SK-N-SH (cell line): ENCODE measurements around the gene ZXDC.

Experiments used
- GATA2 ChIP-seq: sonication (generic); formaldehyde crosslinking; IDR thresholded peaks from 2 replicates; pipeline ENCODE4 v1.5.0; 2020; ENCODE audit warnings: mild to moderate bottlenecking, missing genetic modification reagents
- MXI1 ChIP-seq: IDR thresholded peaks from 2 replicates; pipeline ENCODE4 v1.6.1; 2012; ENCODE audit warnings: mild to moderate bottlenecking, low read depth, low read length, improper control_type of control experiment
- RAD21 ChIP-seq: IDR thresholded peaks from 2 replicates; pipeline ENCODE4 v1.6.1; 2012; ENCODE audit warnings: mild to moderate bottlenecking, low read length
- TEAD4 ChIP-seq: IDR thresholded peaks from 2 replicates; pipeline ENCODE4 v1.4.0; 2012; ENCODE audit warnings: mild to moderate bottlenecking, borderline replicate concordance; ENCODE audit not compliant: insufficient read depth
- YY1 ChIP-seq: IDR thresholded peaks from 2 replicates; pipeline ENCODE4 v1.4.0; 2012; ENCODE audit warnings: low read depth, mild to moderate bottlenecking

DNA sequence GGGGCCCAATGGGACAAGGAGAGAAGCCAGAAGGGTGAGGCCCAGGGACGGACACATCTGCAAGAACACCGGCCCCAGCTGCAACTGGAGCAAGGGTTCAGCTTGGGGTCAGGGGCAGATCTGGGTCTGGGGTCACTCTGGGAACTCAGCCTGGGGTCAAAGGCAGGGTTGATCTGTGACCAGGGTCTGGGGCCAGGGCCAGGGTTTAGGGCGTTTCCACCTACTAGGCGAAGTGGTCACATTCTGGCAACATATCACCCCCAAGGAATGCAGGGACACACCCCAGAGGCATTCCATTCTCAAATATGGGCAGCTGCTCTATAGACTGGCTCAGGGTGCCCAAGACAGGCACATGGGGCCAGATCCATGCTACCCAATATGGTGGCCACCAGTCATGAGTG is 32.9 kb upstream of the ZXDC start:
- TF ChIP-seq RAD21 (no peak), YY1 (no peak), MXI1 (no peak), TEAD4 (no peak), GATA2 (CRISPR knock-in tag) (no peak)
